Liver (tissue), 9 donors: Measurements from ENCODE around the gene PLCB3. TPM values are rescaled to one million over a fixed set of nuclear protein-coding genes. Genes with fewer than 3 reads are reported as not detected.

Experiments
- DNase-seq: peaks from one replicate; pipeline ENCODE4 v3.0.0-alpha.2; 2017; ENCODE audit warnings: low spot score
- H3K27ac ChIP-seq, 2 donors: one replicate each; pipeline ENCODE4 v1.7.0; 2013; ENCODE audit warnings: inconsistent platforms in 2 of 2, low read length in 2 of 2, control low read depth in 1 of 2, low read depth in 1 of 2, mild to moderate bottlenecking in 1 of 2
- H3K27me3 ChIP-seq, 4 donors: one replicate each; pipeline versions ENCODE4 v1.6.1 to v1.7.0; 2013; ENCODE audit warnings: low read length in 3 of 4, inconsistent platforms in 1 of 4, mild to moderate bottlenecking in 1 of 4, moderate library complexity in 1 of 4; ENCODE audit not compliant: control insufficient read depth in 4 of 4, insufficient read depth in 4 of 4
- H3K36me3 ChIP-seq, 4 donors: one replicate each; pipeline versions ENCODE4 v1.6.1 to v1.7.0; 2013; ENCODE audit warnings: low read length in 3 of 4, mild to moderate bottlenecking in 3 of 4, low read depth in 1 of 4, moderate library complexity in 1 of 4; ENCODE audit not compliant: control insufficient read depth in 4 of 4, insufficient read depth in 3 of 4
- H3K4me1 ChIP-seq, 4 donors: one replicate each; pipeline versions ENCODE4 v1.6.1 to v1.7.0; 2013; ENCODE audit warnings: low read length in 3 of 4, mild to moderate bottlenecking in 3 of 4, moderate library complexity in 1 of 4; ENCODE audit not compliant: control insufficient read depth in 4 of 4, insufficient read depth in 4 of 4
- H3K4me3 ChIP-seq, 3 donors: one replicate each; pipeline versions ENCODE4 v1.6.1 to v1.7.0; 2013; ENCODE audit warnings: low read length in 3 of 3, control low read depth in 1 of 3, low read depth in 1 of 3, mild to moderate bottlenecking in 1 of 3
- H3K9ac ChIP-seq, 2 donors: one replicate each; pipeline ENCODE4 v1.7.0; 2013; ENCODE audit warnings: low read length in 2 of 2, mild to moderate bottlenecking in 2 of 2, moderate library complexity in 2 of 2, control low read depth in 1 of 2, low read depth in 1 of 2
- H3K9me3 ChIP-seq, 4 donors: one replicate each; pipeline versions ENCODE4 v1.6.1 to v1.7.0; 2013; ENCODE audit warnings: low read length in 3 of 4; ENCODE audit not compliant: control insufficient read depth in 4 of 4
- ATF3 ChIP-seq: IDR thresholded peaks from 2 replicates; pipeline ENCODE4 v1.6.1; 2016; ENCODE audit warnings: antibody characterized with exemption
- CTCF ChIP-seq: fragments of 150-350 bp; IDR thresholded peaks from 2 replicates; pipeline ENCODE4 v1.5.1; 2017; ENCODE audit warnings: improper control_type of control experiment, low read depth, low read length; ENCODE audit not compliant: missing input control
- EGR1 ChIP-seq, 2 donors: IDR thresholded peaks; 2 replicates each; pipeline ENCODE4 v1.6.1; 2016 to 2018; ENCODE audit warnings: antibody characterized with exemption in 2 of 2, low read depth in 2 of 2
- FOXA1 ChIP-seq: IDR thresholded peaks from 2 replicates; pipeline ENCODE4 v1.6.1; 2016; ENCODE audit warnings: antibody characterized with exemption
- FOXA2 ChIP-seq: IDR thresholded peaks from 2 replicates; pipeline ENCODE4 v1.6.1; 2016; ENCODE audit warnings: antibody characterized with exemption
- GABPA ChIP-seq, 2 donors: IDR thresholded peaks in 1 of 2; conservative IDR thresholded peaks in 1 of 2; 2 replicates each; pipeline ENCODE4 v1.6.1; 2016; ENCODE audit warnings: antibody characterized with exemption in 2 of 2, mild to moderate bottlenecking in 1 of 2, moderate library complexity in 1 of 2
- HNF4A ChIP-seq, 2 donors: conservative IDR thresholded peaks; 2 replicates each; pipeline ENCODE4 v1.6.1; 2016; ENCODE audit warnings: antibody characterized with exemption in 2 of 2, mild to moderate bottlenecking in 2 of 2
- HNF4G ChIP-seq: IDR thresholded peaks from 2 replicates; pipeline ENCODE4 v1.6.1; 2016; ENCODE audit warnings: antibody characterized with exemption
- JUND ChIP-seq, 2 donors: IDR thresholded peaks; 2 replicates each; pipeline ENCODE4 v1.6.1; 2016; ENCODE audit warnings: antibody characterized with exemption in 2 of 2
- MAX ChIP-seq: IDR thresholded peaks from 2 replicates; pipeline ENCODE4 v1.6.1; 2016; ENCODE audit warnings: antibody characterized with exemption
- NR2F2 ChIP-seq: IDR thresholded peaks from 2 replicates; pipeline ENCODE4 v1.6.1; 2016; ENCODE audit warnings: antibody characterized with exemption
- RAD21 ChIP-seq, 2 donors: IDR thresholded peaks; 2 replicates each; pipeline ENCODE4 v1.6.1; 2016; ENCODE audit warnings: antibody characterized with exemption in 2 of 2, mild to moderate bottlenecking in 2 of 2
- REST ChIP-seq: IDR thresholded peaks from 2 replicates; pipeline ENCODE4 v1.6.1; 2016; ENCODE audit warnings: antibody characterized with exemption, mild to moderate bottlenecking
- RXRA ChIP-seq, 2 donors: IDR thresholded peaks; 2 replicates each; pipeline ENCODE4 v1.6.1; 2017 to 2018; ENCODE audit warnings: antibody characterized with exemption in 2 of 2, mild to moderate bottlenecking in 1 of 2
- SP1 ChIP-seq: IDR thresholded peaks from 2 replicates; pipeline ENCODE4 v1.6.1; 2018; ENCODE audit warnings: antibody characterized with exemption, mild to moderate bottlenecking
- TAF1 ChIP-seq: conservative IDR thresholded peaks from 2 replicates; pipeline ENCODE4 v1.6.1; 2016; ENCODE audit warnings: antibody characterized with exemption, mild to moderate bottlenecking
- YY1 ChIP-seq: IDR thresholded peaks from 2 replicates; pipeline ENCODE4 v1.6.1; 2016; ENCODE audit warnings: antibody characterized with exemption, mild to moderate bottlenecking
- ZBTB33 ChIP-seq: IDR thresholded peaks from 2 replicates; pipeline ENCODE4 v1.6.1; 2016; ENCODE audit warnings: antibody characterized with exemption
- WGBS: extraction: QIAGEN DNeasy Blood & Tissue Kit; methylation state at CpG from one replicate; pipeline ENCODE4 v1.1.7; 2013; 5-methylcytosine and 5-hydroxymethylcytosine counted together
- polyA plus RNA-seq, 2 donors: library from polyadenylated mRNA; stranded (reverse) in 1 of 2; unstranded in 1 of 2; fragments of 200-250 nt in 1 of 2; fragments of >200 nt in 1 of 2; fragmentation: Nextera tagmentation in 1 of 2; extraction: Ambion mirVana in 1 of 2; gene quantifications; one replicate each; pipeline versions ENCODE4 v1.2.1 to v1.2.3, GENCODE V29; 2013 to 2015
- total RNA-seq, 2 donors: library from RNA; depleted of rRNA; stranded (reverse); fragments of >200 nt; gene quantifications; one replicate each; pipeline ENCODE4 v1.2.3, GENCODE V29; 2014
- donor health status: healthy.
- donor health status: healthy.
- donor health status: healthy.
- donor health status: healthy.
- donor health status: healthy.

The PLCB3 gene
- total and polyA plus RNA-seq, 4 donors: 0.79 to 8.5 (median 5.4) TPM

- TF ChIP-seq REST: no peak
- TF ChIP-seq ATF3: no peak
- TF ChIP-seq RAD21 (IDR thresholded peaks at IDR 0.05): no peak
- TF ChIP-seq HNF4G: no peak
Measured at GRCh38 chr11:64262271-64263002, 11.1 kb downstream of the PLCB3 start (continued).

- WGBS: 89% methylated on average over 29 of the region's 29 CpGs
- TF ChIP-seq EGR1 (IDR thresholded peaks at IDR 0.05; ENCODE audit: low read depth in 2 of 2) (no peak), HNF4A (conservative IDR thresholded peaks at IDR 0.05) (no peak), RAD21 (IDR thresholded peaks at IDR 0.05) (no peak), MAX (no peak), HNF4G (no peak), REST (no peak), RXRA (IDR thresholded peaks at IDR 0.05) (no peak), GABPA (IDR thresholded peaks at IDR 0.05 in 1 of 2, conservative IDR thresholded peaks at IDR 0.05 in 1 of 2) (no peak), NR2F2 (no peak), FOXA2 (no peak), CTCF (no peak), FOXA1 (no peak), SP1 (no peak), ZBTB33 (no peak), TAF1 (no peak), YY1 (no peak), JUND (IDR thresholded peaks at IDR 0.05) (no peak), ATF3 (no peak)
- Histone ChIP-seq H3K27me3 (no peaks in the 10 kb centered on the region), H3K9me3 (no peaks in the 10 kb centered on the region), H3K4me3 (no peak overlapping the region), H3K27ac (no peak overlapping the region), H3K36me3 (peaks cover 0 to 12% (median 3%) of the 10 kb centered on the region in 4 donors), H3K9ac (no peak overlapping the region), H3K4me1 (peaks cover under 1 to 9% (median 5%) of the 10 kb centered on the region in 4 donors)
- DNase-seq: no peak
Measured at GRCh38 chr11:64263021-64263946, 12.0 kb downstream of the PLCB3 start.
